Stimulated activated CD8-positive, alpha-beta memory T cell treated with anti-CD3 and anti-CD28 coated beads, Interleukin-15, amount 100 ng/mL, for 1 hour (primary cell): ENCODE results near the gene ADPRM.

Source experiments
- DNase-seq: peaks from one replicate; pipeline ENCODE4 v3.0.0-alpha.2; 2020; ENCODE audit warnings: low read depth

Gene ADPRM

GRCh38 chr17:10742431-10742830, 45.0 kb downstream of the ADPRM start:
- DNase-seq: no peak

GRCh38 chr17:10743316-10744009, 46.1 kb downstream of the ADPRM start:
- DNase-seq: no peak

GRCh38 chr17:10744501-10745000, 47.2 kb downstream of the ADPRM start:
- no peak for DNase-seq

GRCh38 chr17:10745231-10745630, 47.8 kb downstream of the ADPRM start:
- DNase-seq: no peak

GRCh38 chr17:10748531-10749181, 51.3 kb downstream of the ADPRM start:
- DNase-seq: no peak

GRCh38 chr17:10750210-10750609, 52.8 kb downstream of the ADPRM start:
- no peak for DNase-seq

GRCh38 chr17:10751563-10751962, 54.2 kb downstream of the ADPRM start:
- DNase-seq: no peak

- no peak for DNase-seq
Measured at GRCh38 chr17:10752696-10753095, 55.3 kb downstream of the ADPRM start.

GRCh38 chr17:10754109-10754508, 56.7 kb downstream of the ADPRM start:
- no peak for DNase-seq

GRCh38 chr17:10754861-10755591, 57.6 kb downstream of the ADPRM start:
- DNase-seq: no peak

GRCh38 chr17:10755592-10756127, 58.3 kb downstream of the ADPRM start:
- no peak for DNase-seq

GRCh38 chr17:10756185-10756584, 58.8 kb downstream of the ADPRM start:
- no peak for DNase-seq

GRCh38 chr17:10756619-10757018, 59.2 kb downstream of the ADPRM start:
- no peak for DNase-seq

GRCh38 chr17:10757067-10757466, 59.7 kb downstream of the ADPRM start:
- DNase-seq: no peak

GRCh38 chr17:10757647-10758046, 60.3 kb downstream of the ADPRM start:
- DNase-seq: no peak

- no peak for DNase-seq
Measured at GRCh38 chr17:10758062-10758461, 60.7 kb downstream of the ADPRM start.
